GM23338 (cell line): Measurements from ENCODE around the gene EIF4EBP3. TPM values are rescaled to one million over a fixed set of nuclear protein-coding genes. Genes with fewer than 3 reads are reported as not detected.

Experiments
- ATAC-seq: fragments of 200-7000 bp; cut with Tn5 transposase; 3 replicates; pipeline ENCODE4 v1.9.1; 2020
- DNase-seq: peaks from one replicate; pipeline ENCODE4 v3.0.0-alpha.2; 2015; ENCODE audit warnings: low spot score
- H2AFZ ChIP-seq: fragments of 200-600 bp; sonication (generic); 2 replicates; pipeline ENCODE4 v1.8.0; 2016; ENCODE audit warnings: antibody characterized with exemption, mild to moderate bottlenecking, moderate library complexity
- H3F3A ChIP-seq: fragments of 200-600 bp; sonication (generic); replicated peaks from 2 replicates; pipeline ENCODE4 v1.8.0; 2017; ENCODE audit warnings: antibody characterized with exemption, mixed run types, low read depth
- H3K27ac ChIP-seq: fragments of 200-600 bp; sonication (generic); 2 replicates; pipeline ENCODE4 v1.6.1; 2016; ENCODE audit warnings: low read depth
- H3K27me3 ChIP-seq: fragments of 200-600 bp; sonication (generic); 2 replicates; pipeline ENCODE4 v1.8.0; 2016; ENCODE audit warnings: mild to moderate bottlenecking, mixed run types, moderate library complexity; ENCODE audit not compliant: insufficient read depth
- H3K36me3 ChIP-seq: fragments of 200-600 bp; sonication (generic); 2 replicates; pipeline ENCODE4 v1.8.0; 2016; ENCODE audit warnings: mild to moderate bottlenecking; ENCODE audit not compliant: insufficient read depth
- H3K4me1 ChIP-seq: fragments of 200-600 bp; sonication (generic); 2 replicates; pipeline ENCODE4 v1.8.0; 2016; ENCODE audit warnings: mild to moderate bottlenecking, moderate library complexity; ENCODE audit not compliant: insufficient read depth
- H3K4me2 ChIP-seq: fragments of 200-600 bp; sonication (generic); 2 replicates; pipeline ENCODE4 v1.7.1; 2017; ENCODE audit warnings: mixed run types
- H3K4me3 ChIP-seq: fragments of 200-600 bp; sonication (generic); 2 replicates; pipeline ENCODE4 v1.6.1; 2016; ENCODE audit warnings: mixed run types
- H3K79me2 ChIP-seq: fragments of 200-600 bp; sonication (generic); replicated peaks from 2 replicates; pipeline ENCODE4 v1.8.0; 2017; ENCODE audit warnings: mild to moderate bottlenecking; ENCODE audit not compliant: insufficient read depth
- H3K9me2 ChIP-seq: fragments of 200-600 bp; sonication (generic); 2 replicates; pipeline ENCODE4 v1.8.0; 2017; ENCODE audit not compliant: insufficient read depth
- H4K20me1 ChIP-seq: fragments of 200-600 bp; sonication (generic); replicated peaks from 2 replicates; pipeline ENCODE4 v1.8.0; 2017; ENCODE audit warnings: mild to moderate bottlenecking; ENCODE audit not compliant: insufficient read depth
- H3K27ac Mint-ChIP-seq: 2 replicates; pipeline ENCODE4 v1.8.0; 2020; ENCODE audit warnings: inconsistent platforms, mild to moderate bottlenecking, moderate library complexity, mixed read lengths
- H3K27me3 Mint-ChIP-seq: 3 replicates; pipeline ENCODE4 v1.8.0; 2022; ENCODE audit warnings: low read depth, mild to moderate bottlenecking, moderate library complexity, mixed read lengths, inconsistent platforms; ENCODE audit not compliant: insufficient read depth, poor library complexity
- H3K36me3 Mint-ChIP-seq: 3 replicates; pipeline ENCODE4 v1.8.0; 2021; ENCODE audit warnings: low read depth, mild to moderate bottlenecking, inconsistent platforms, moderate library complexity, mixed read lengths
- H3K4me1 Mint-ChIP-seq: 3 replicates; pipeline ENCODE4 v1.8.0; 2020; ENCODE audit warnings: mild to moderate bottlenecking, inconsistent platforms, mixed read lengths
- H3K4me3 Mint-ChIP-seq: 3 replicates; pipeline ENCODE4 v1.8.0; 2021; ENCODE audit warnings: moderate library complexity, mild to moderate bottlenecking, inconsistent platforms, mixed read lengths
- H3K9me3 Mint-ChIP-seq: 3 replicates; pipeline ENCODE4 v1.8.0; 2020; ENCODE audit warnings: moderate library complexity, mild to moderate bottlenecking, inconsistent platforms, mixed read lengths
- CREB1 ChIP-seq: fragments of 250-450 bp; sonication (Bioruptor Pico); IDR thresholded peaks from 2 replicates; pipeline ENCODE4 v1.5.0; 2020; ENCODE audit warnings: low read depth, mild to moderate bottlenecking, moderate library complexity
- CTCF ChIP-seq, 2 experiments: fragments of 200-600 bp in 1 of 2; sonication (generic) in 1 of 2; conservative IDR thresholded peaks; 2 replicates each; pipeline versions ENCODE4 v1.5.1 to v1.6.1; 2016 to 2017; ENCODE audit warnings: antibody characterized with exemption in 2 of 2, low read depth in 2 of 2, mild to moderate bottlenecking in 2 of 2, moderate library complexity in 1 of 2
- ETS1 ChIP-seq: IDR thresholded peaks from 2 replicates; pipeline ENCODE4 v1.6.1; 2016; ENCODE audit warnings: antibody characterized with exemption
- EZH2 ChIP-seq: fragments of 200-600 bp; sonication (generic); IDR thresholded peaks from one replicate; pipeline ENCODE4 v1.8.0; 2017; ENCODE audit warnings: antibody characterized with exemption, mild to moderate bottlenecking, low read depth; ENCODE audit not compliant: unreplicated experiment
- EZH2phosphoT487 ChIP-seq: fragments of 200-600 bp; sonication (generic); IDR thresholded peaks from one replicate; pipeline ENCODE4 v1.8.1; 2018; ENCODE audit warnings: antibody characterized with exemption; ENCODE audit not compliant: unreplicated experiment
- JUNB ChIP-seq: IDR thresholded peaks from one replicate; pipeline ENCODE4 v1.6.1; 2016; ENCODE audit warnings: antibody characterized with exemption; ENCODE audit not compliant: unreplicated experiment
- NANOG ChIP-seq: IDR thresholded peaks from 2 replicates; pipeline ENCODE4 v1.6.1; 2016; ENCODE audit warnings: antibody characterized with exemption, borderline replicate concordance
- POLR2AphosphoS5 ChIP-seq: IDR thresholded peaks from 2 replicates; pipeline ENCODE4 v1.6.1; 2016; ENCODE audit warnings: antibody characterized with exemption, low read depth
- STAT1 ChIP-seq: IDR thresholded peaks from one replicate; pipeline ENCODE4 v1.6.1; 2016; ENCODE audit warnings: antibody characterized with exemption; ENCODE audit not compliant: unreplicated experiment
- ZNF114 ChIP-seq: fragments of 250-450 bp; sonication (Bioruptor Pico); IDR thresholded peaks from 2 replicates; pipeline ENCODE4 v1.5.0; 2020; ENCODE audit warnings: mild to moderate bottlenecking, moderate library complexity
- ZNF331 ChIP-seq: fragments of 250-450 bp; sonication (Bioruptor Pico); IDR thresholded peaks from 2 replicates; pipeline ENCODE4 v1.5.0; 2020; ENCODE audit warnings: low read depth, mild to moderate bottlenecking, moderate library complexity
- polyA plus RNA-seq: library from polyadenylated mRNA; unstranded; fragments of >200 nt; fragmentation: Nextera tagmentation; extraction: Ambion mirVana; gene quantifications from 2 replicates; pipeline ENCODE4 v1.2.1, GENCODE V29; 2016
- total RNA-seq: library from RNA; depleted of rRNA; stranded (reverse); fragments of >200 nt; shearing (Covaris generic); gene quantifications from 2 replicates; pipeline ENCODE4 v1.2.3, GENCODE V29; 2014
- TF ChIP-seq, protein P1 (sequence below): IDR thresholded peaks from one replicate; pipeline ENCODE4 v1.6.1; 2018; ENCODE audit warnings: antibody characterized with exemption; ENCODE audit not compliant: unreplicated experiment
- TF ChIP-seq, protein P2 (sequence below): fragments of 250-450 bp; sonication (Bioruptor Pico); IDR thresholded peaks from 2 replicates; pipeline ENCODE4 v1.5.0; 2020; ENCODE audit warnings: mild to moderate bottlenecking, moderate library complexity

The EIF4EBP3 gene
- total and polyA plus RNA-seq, 2 experiments from 2014 or later, result 2.4 to 21.5 TPM

DNA sequence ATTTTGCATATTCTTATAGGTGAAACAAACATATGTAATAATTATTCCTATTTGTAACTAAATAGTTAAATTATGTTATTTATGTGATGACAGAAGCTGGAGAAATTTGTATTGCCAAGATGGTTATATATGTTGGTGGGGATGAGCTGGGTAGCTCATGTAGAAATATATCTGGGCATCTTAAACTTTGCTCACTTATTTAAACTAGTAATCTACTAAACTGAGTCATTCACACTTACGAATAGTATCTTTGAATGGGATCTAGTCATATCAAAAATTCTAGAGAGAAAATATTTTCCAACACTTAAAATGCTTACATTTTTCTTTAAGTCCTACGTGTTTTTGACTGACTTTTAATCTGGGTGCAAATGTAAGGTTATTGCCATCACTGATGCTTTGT, 44.6 kb upstream of the EIF4EBP3 start:
- peaks cover 29% of the 10 kb centered on the region for H3K36me3 ChIP-seq
- Mint-ChIP-seq H3K27ac (no peak overlapping the region), H3K27me3 (no peaks in the 10 kb centered on the region), H3K4me1 (no peaks in the 10 kb centered on the region), H3K9me3 (no peaks in the 10 kb centered on the region), H3K36me3 (peaks cover 26% of the 10 kb centered on the region), H3K4me3 (no peak overlapping the region)
- no peak overlapping the region for H3K4me2 ChIP-seq
- H3F3A ChIP-seq, result no peaks in the 10 kb centered on the region
- no peak overlapping the region for H2AFZ ChIP-seq
- peaks cover 5% of the 10 kb centered on the region; the same call in 1 of the 2 replicates for H4K20me1 ChIP-seq
- no peaks in the 10 kb centered on the region for H3K4me1 ChIP-seq
- DNase-seq, result no peak
- no peak for ATAC-seq
- H3K27ac ChIP-seq, result no peak overlapping the region
- H3K9me2 ChIP-seq, result no peaks in the 10 kb centered on the region
- no peaks in the 10 kb centered on the region for H3K27me3 ChIP-seq
- no peak for TF ChIP-seq EZH2
- no peak for TF ChIP-seq JUNB
- no peak for TF ChIP-seq POLR2AphosphoS5
- TF ChIP-seq, protein P1, sequence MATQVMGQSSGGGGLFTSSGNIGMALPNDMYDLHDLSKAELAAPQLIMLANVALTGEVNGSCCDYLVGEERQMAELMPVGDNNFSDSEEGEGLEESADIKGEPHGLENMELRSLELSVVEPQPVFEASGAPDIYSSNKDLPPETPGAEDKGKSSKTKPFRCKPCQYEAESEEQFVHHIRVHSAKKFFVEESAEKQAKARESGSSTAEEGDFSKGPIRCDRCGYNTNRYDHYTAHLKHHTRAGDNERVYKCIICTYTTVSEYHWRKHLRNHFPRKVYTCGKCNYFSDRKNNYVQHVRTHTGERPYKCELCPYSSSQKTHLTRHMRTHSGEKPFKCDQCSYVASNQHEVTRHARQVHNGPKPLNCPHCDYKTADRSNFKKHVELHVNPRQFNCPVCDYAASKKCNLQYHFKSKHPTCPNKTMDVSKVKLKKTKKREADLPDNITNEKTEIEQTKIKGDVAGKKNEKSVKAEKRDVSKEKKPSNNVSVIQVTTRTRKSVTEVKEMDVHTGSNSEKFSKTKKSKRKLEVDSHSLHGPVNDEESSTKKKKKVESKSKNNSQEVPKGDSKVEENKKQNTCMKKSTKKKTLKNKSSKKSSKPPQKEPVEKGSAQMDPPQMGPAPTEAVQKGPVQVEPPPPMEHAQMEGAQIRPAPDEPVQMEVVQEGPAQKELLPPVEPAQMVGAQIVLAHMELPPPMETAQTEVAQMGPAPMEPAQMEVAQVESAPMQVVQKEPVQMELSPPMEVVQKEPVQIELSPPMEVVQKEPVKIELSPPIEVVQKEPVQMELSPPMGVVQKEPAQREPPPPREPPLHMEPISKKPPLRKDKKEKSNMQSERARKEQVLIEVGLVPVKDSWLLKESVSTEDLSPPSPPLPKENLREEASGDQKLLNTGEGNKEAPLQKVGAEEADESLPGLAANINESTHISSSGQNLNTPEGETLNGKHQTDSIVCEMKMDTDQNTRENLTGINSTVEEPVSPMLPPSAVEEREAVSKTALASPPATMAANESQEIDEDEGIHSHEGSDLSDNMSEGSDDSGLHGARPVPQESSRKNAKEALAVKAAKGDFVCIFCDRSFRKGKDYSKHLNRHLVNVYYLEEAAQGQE, result no peak
- no peak for TF ChIP-seq ZNF114
- TF ChIP-seq STAT1, result no peak
- TF ChIP-seq, protein P2, sequence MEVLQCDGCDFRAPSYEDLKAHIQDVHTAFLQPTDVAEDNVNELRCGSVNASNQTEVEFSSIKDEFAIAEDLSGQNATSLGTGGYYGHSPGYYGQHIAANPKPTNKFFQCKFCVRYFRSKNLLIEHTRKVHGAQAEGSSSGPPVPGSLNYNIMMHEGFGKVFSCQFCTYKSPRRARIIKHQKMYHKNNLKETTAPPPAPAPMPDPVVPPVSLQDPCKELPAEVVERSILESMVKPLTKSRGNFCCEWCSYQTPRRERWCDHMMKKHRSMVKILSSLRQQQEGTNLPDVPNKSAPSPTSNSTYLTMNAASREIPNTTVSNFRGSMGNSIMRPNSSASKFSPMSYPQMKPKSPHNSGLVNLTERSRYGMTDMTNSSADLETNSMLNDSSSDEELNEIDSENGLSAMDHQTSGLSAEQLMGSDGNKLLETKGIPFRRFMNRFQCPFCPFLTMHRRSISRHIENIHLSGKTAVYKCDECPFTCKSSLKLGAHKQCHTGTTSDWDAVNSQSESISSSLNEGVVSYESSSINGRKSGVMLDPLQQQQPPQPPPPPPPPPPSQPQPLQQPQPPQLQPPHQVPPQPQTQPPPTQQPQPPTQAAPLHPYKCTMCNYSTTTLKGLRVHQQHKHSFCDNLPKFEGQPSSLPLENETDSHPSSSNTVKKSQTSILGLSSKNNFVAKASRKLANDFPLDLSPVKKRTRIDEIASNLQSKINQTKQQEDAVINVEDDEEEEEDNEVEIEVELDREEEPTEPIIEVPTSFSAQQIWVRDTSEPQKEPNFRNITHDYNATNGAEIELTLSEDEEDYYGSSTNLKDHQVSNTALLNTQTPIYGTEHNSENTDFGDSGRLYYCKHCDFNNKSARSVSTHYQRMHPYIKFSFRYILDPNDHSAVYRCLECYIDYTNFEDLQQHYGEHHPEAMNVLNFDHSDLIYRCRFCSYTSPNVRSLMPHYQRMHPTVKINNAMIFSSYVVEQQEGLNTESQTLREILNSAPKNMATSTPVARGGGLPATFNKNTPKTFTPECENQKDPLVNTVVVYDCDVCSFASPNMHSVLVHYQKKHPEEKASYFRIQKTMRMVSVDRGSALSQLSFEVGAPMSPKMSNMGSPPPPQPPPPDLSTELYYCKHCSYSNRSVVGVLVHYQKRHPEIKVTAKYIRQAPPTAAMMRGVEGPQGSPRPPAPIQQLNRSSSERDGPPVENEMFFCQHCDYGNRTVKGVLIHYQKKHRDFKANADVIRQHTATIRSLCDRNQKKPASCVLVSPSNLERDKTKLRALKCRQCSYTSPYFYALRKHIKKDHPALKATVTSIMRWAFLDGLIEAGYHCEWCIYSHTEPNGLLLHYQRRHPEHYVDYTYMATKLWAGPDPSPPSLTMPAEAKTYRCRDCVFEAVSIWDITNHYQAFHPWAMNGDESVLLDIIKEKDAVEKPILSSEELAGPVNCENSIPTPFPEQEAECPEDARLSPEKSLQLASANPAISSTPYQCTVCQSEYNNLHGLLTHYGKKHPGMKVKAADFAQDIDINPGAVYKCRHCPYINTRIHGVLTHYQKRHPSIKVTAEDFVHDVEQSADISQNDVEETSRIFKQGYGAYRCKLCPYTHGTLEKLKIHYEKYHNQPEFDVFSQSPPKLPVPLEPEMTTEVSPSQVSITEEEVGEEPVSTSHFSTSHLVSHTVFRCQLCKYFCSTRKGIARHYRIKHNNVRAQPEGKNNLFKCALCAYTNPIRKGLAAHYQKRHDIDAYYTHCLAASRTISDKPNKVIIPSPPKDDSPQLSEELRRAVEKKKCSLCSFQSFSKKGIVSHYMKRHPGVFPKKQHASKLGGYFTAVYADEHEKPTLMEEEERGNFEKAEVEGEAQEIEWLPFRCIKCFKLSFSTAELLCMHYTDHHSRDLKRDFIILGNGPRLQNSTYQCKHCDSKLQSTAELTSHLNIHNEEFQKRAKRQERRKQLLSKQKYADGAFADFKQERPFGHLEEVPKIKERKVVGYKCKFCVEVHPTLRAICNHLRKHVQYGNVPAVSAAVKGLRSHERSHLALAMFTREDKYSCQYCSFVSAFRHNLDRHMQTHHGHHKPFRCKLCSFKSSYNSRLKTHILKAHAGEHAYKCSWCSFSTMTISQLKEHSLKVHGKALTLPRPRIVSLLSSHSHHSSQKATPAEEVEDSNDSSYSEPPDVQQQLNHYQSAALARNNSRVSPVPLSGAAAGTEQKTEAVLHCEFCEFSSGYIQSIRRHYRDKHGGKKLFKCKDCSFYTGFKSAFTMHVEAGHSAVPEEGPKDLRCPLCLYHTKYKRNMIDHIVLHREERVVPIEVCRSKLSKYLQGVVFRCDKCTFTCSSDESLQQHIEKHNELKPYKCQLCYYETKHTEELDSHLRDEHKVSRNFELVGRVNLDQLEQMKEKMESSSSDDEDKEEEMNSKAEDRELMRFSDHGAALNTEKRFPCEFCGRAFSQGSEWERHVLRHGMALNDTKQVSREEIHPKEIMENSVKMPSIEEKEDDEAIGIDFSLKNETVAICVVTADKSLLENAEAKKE (CRISPR knock-in tag), result no peak
- TF ChIP-seq CTCF (conservative IDR thresholded peaks at IDR 0.05; ENCODE audit: low read depth in 2 of 2), result no peak
- no peak for TF ChIP-seq EZH2phosphoT487
- TF ChIP-seq CREB1, result no peak
- TF ChIP-seq NANOG, result no peak
- no peak for TF ChIP-seq ETS1
- no peak for TF ChIP-seq ZNF331
- no peaks in the 10 kb centered on the region; the same call in 1 of the 2 replicates for H3K79me2 ChIP-seq
- H3K4me3 ChIP-seq, result no peak overlapping the region
